Right atrium auricular region (tissue), 2 donors: ENCODE data around the gene COL5A2. TPM values are rescaled to one million over a fixed set of nuclear protein-coding genes. Genes with fewer than 3 reads are reported as not detected.

Source experiments
- DNase-seq: peaks from one replicate; pipeline ENCODE4 v3.0.0-alpha.2; 2019; ENCODE audit warnings: low spot score
- H3K27ac ChIP-seq, 2 donors: fragments of 200-600 bp; sonication (generic); 1 replicate in 1 of 2; 2 replicates in 1 of 2; pipeline ENCODE4 v1.5.1; 2016 to 2019
- H3K27me3 ChIP-seq, 2 donors: fragments of 200-600 bp; sonication (generic); one replicate each; pipeline versions ENCODE4 v1.5.1 to v1.6.0; 2017 to 2019
- H3K36me3 ChIP-seq: fragments of 200-600 bp; sonication (generic); one replicate; pipeline ENCODE4 v1.5.1; 2016
- H3K4me1 ChIP-seq, 2 donors: fragments of 200-600 bp; sonication (generic); one replicate each; pipeline versions ENCODE4 v1.5.1 to v1.6.0; 2017 to 2019
- H3K4me3 ChIP-seq, 2 donors: fragments of 200-600 bp; sonication (generic); 1 replicate in 1 of 2; 2 replicates in 1 of 2; pipeline ENCODE4 v1.5.1; 2017 to 2019; ENCODE audit warnings: mild to moderate bottlenecking in 1 of 2, moderate library complexity in 1 of 2
- H3K9me3 ChIP-seq, 2 donors: fragments of 200-600 bp; sonication (generic); one replicate each; pipeline ENCODE4 v1.5.1; 2019
- CTCF ChIP-seq, 2 donors: fragments of 200-600 bp; sonication (generic); IDR thresholded peaks; one replicate each; pipeline ENCODE4 v1.5.1; 2019; ENCODE audit warnings: antibody characterized with exemption in 2 of 2
- total RNA-seq, 2 donors: library from RNA; depleted of rRNA; stranded (reverse); fragments of >200 nt; gene quantifications; one replicate each; pipeline ENCODE4 v1.1.0, GENCODE V29; 2016

The COL5A2 gene
- total RNA-seq, 2 donors from 2014 or later = 15.8 to 24.8 TPM

DNA sequence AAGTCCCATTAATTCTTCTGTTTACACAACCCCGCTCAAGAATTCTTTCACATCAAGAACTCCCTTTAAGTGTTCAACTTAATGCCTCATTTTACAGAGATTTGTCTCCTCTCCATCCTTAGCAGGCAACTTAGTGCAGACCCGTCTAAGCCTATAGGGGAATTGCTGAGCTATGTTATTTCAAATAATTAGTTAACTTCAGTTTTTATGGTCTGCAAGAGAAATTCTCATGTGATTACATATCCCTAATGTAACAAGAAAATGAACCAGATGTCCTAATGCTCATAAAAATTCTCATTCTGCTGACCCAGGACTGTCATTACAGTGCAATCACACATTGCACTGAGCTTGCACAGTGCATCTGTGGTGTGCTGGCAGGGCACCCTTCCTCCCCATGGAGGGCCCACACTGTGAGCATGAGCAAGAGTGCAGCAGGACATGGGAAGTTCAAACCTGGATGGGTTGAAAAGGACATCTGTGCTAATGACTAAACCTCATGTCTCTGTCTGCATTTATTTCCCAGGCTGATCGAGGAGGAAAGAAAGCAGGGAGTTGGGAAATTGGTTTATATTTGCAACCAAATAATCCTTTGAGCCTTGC, 97.1 kb downstream of the COL5A2 start:
- TF ChIP-seq CTCF (IDR thresholded peaks at IDR 0.05) = no peak
- Histone ChIP-seq H3K4me1 (no peaks in the 10 kb centered on the region), H3K27ac (no peak overlapping the region), H3K4me3 (no peak overlapping the region), H3K9me3 (no peaks in the 10 kb centered on the region), H3K36me3 (peaks cover 6% of the 10 kb centered on the region), H3K27me3 (no peaks in the 10 kb centered on the region)
- no peak for DNase-seq

- no peak for DNase-seq
- H3K27me3 ChIP-seq = no peaks in the 10 kb centered on the region
- H3K4me3 ChIP-seq = no peak overlapping the region
- H3K9me3 ChIP-seq = no peaks in the 10 kb centered on the region
- TF ChIP-seq CTCF (IDR thresholded peaks at IDR 0.05) = no peak
- H3K4me1 ChIP-seq = no peaks in the 10 kb centered on the region
- no peak overlapping the region for H3K27ac ChIP-seq
- peaks cover 6% of the 10 kb centered on the region for H3K36me3 ChIP-seq
Observed at GRCh38 chr2:189076572-189076971, 103.0 kb downstream of the COL5A2 start.

- Histone ChIP-seq H3K27me3 (no peaks in the 10 kb centered on the region), H3K4me3 (no peak overlapping the region), H3K36me3 (peaks cover 6% of the 10 kb centered on the region), H3K4me1 (no peaks in the 10 kb centered on the region), H3K27ac (no peak overlapping the region), H3K9me3 (no peaks in the 10 kb centered on the region)
- no peak for TF ChIP-seq CTCF (IDR thresholded peaks at IDR 0.05)
- DNase-seq = no peak
Observed at GRCh38 chr2:189076120-189076519, 103.4 kb downstream of the COL5A2 start.

GRCh38 chr2:189074506-189074905, 105.1 kb downstream of the COL5A2 start:
- H3K36me3 ChIP-seq = peaks cover 6% of the 10 kb centered on the region
- no peaks in the 10 kb centered on the region for H3K9me3 ChIP-seq
- DNase-seq = no peak
- no peaks in the 10 kb centered on the region for H3K4me1 ChIP-seq
- no peak overlapping the region for H3K27ac ChIP-seq
- H3K4me3 ChIP-seq = no peak overlapping the region
- no peaks in the 10 kb centered on the region for H3K27me3 ChIP-seq
- no peak for TF ChIP-seq CTCF (IDR thresholded peaks at IDR 0.05)

DNA sequence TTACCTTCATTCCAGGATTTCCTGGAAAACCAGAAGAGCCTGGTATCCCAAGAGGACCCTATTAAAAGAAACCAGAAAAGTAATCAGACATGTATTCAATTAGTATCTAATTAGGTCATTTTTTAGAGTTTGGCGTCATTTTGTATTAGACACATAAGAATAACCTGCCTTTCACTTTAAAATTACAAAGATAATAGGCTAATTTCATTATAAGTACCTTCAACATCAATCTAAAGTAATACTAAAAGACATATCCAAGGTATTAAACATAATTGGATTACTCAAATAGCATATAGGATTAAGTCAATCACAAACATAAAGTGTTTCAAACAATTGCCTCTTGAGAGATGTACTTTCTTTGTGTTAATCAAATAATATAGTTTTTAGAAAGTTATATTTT, 107.5 kb downstream of the COL5A2 start:
- peaks cover 6% of the 10 kb centered on the region for H3K36me3 ChIP-seq
- TF ChIP-seq CTCF (IDR thresholded peaks at IDR 0.05) = no peak
- DNase-seq = no peak
- H3K4me3 ChIP-seq = no peak overlapping the region
- no peaks in the 10 kb centered on the region for H3K4me1 ChIP-seq
- H3K27me3 ChIP-seq = no peaks in the 10 kb centered on the region
- H3K9me3 ChIP-seq = no peaks in the 10 kb centered on the region
- H3K27ac ChIP-seq = no peak overlapping the region
